B cell (primary cell): ENCODE results near the gene OCA2. TPM values are rescaled to one million over a fixed set of nuclear protein-coding genes. Genes with fewer than 3 reads are reported as not detected.

Experiments used
- ATAC-seq: fragments of 200-7000 bp; cut with Tn5 transposase; one replicate; pipeline ENCODE4 v1.10.0; 2021; ENCODE audit warnings: low read depth, mild to moderate bottlenecking, moderate number of reproducible peaks, moderate library complexity
- CTCF ChIA-PET: fragments of 350-600 bp; sonication (Branson Sonifier 250); formaldehyde crosslinking; loops from one replicate; lab custom pipeline; 2021; ENCODE audit warnings: antibody characterized with exemption, inconsistent platforms; lab: Charles Lee
- POLR2A ChIA-PET: fragments of 350-600 bp; sonication (Branson Sonifier 250); formaldehyde crosslinking; loops from one replicate; lab custom pipeline; 2021; ENCODE audit warnings: antibody characterized with exemption; lab: Charles Lee
- DNase-seq: peaks from one replicate; pipeline ENCODE4 v3.0.0; 2013
- H2AFZ ChIP-seq: 2 replicates; pipeline ENCODE4 v1.6.1; 2012; ENCODE audit warnings: mild to moderate bottlenecking, low read depth, low read length; ENCODE audit not compliant: insufficient read depth, poor library complexity, severe bottlenecking
- H3K27ac ChIP-seq, 2 donors: 1 replicate in 1 of 2; 2 replicates in 1 of 2; pipeline ENCODE4 v1.5.1; 2012 to 2013; ENCODE audit warnings: low read length in 2 of 2, mild to moderate bottlenecking in 2 of 2, moderate library complexity in 1 of 2
- H3K27me3 ChIP-seq, 4 experiments: fragments of 200-600 bp in 1 of 4; sonication (generic) in 1 of 4; replicated peaks in 1 of 4; 1 replicate in 2 of 4; 2 replicates in 2 of 4; pipeline versions ENCODE4 v1.6.1 to v1.7.0; 2013 to 2016; ENCODE audit warnings: low read length in 3 of 4, mild to moderate bottlenecking in 2 of 4, mixed read lengths in 1 of 4, moderate library complexity in 1 of 4; ENCODE audit not compliant: insufficient read depth in 4 of 4, control insufficient read depth in 3 of 4; ENCODE audit errors: control extremely low read depth in 1 of 4
- H3K36me3 ChIP-seq, 2 experiments: replicated peaks in 1 of 2; 1 replicate in 1 of 2; 2 replicates in 1 of 2; pipeline versions ENCODE4 v1.6.1 to v1.7.1; 2013; ENCODE audit warnings: low read length in 1 of 2; ENCODE audit not compliant: insufficient read depth in 2 of 2, control insufficient read depth in 1 of 2; ENCODE audit errors: control extremely low read depth in 1 of 2, extremely low read depth in 1 of 2
- H3K4me1 ChIP-seq, 2 donors: fragments of 200-600 bp in 1 of 2; sonication (generic) in 1 of 2; 1 replicate in 1 of 2; 2 replicates in 1 of 2; pipeline versions ENCODE4 v1.5.1 to v1.6.1; 2013 to 2017; ENCODE audit warnings: low read length in 2 of 2; ENCODE audit not compliant: control insufficient read depth in 2 of 2, insufficient read depth in 2 of 2
- H3K4me2 ChIP-seq: replicated peaks from 2 replicates; pipeline ENCODE3; 2012; ENCODE audit warnings: mild to moderate bottlenecking, low read depth, low read length; ENCODE audit not compliant: poor library complexity, severe bottlenecking
- H3K4me3 ChIP-seq, 5 experiments: fragments of 200-600 bp in 1 of 5; sonication (generic) in 1 of 5; 1 replicate in 3 of 5; 2 replicates in 2 of 5; pipeline versions ENCODE4 v1.5.1 to v1.7.0; 2011 to 2016; ENCODE audit warnings: low read length in 4 of 5, mild to moderate bottlenecking in 4 of 5, low read depth in 2 of 5, control low read depth in 1 of 5, moderate library complexity in 1 of 5; ENCODE audit not compliant: insufficient read depth in 1 of 5; ENCODE audit errors: control extremely low read depth in 1 of 5, extremely low read depth in 1 of 5
- H3K79me2 ChIP-seq: fragments of 200-600 bp; sonication (generic); one replicate; pipeline ENCODE4 v1.6.0; 2016; ENCODE audit warnings: low read length; ENCODE audit not compliant: control insufficient read depth, insufficient read depth
- H3K9ac ChIP-seq: fragments of 200-600 bp; sonication (generic); 2 replicates; pipeline ENCODE4 v1.6.1; 2017; ENCODE audit warnings: mild to moderate bottlenecking, low read length, moderate library complexity
- H3K9me3 ChIP-seq, 3 donors: one replicate each; pipeline versions ENCODE4 v1.6.1 to v1.7.1; 2013; ENCODE audit warnings: low read length in 2 of 3; ENCODE audit not compliant: control insufficient read depth in 2 of 3, insufficient read depth in 1 of 3; ENCODE audit errors: control extremely low read depth in 1 of 3
- H4K20me1 ChIP-seq: 2 replicates; pipeline ENCODE4 v1.6.0; 2012; ENCODE audit warnings: mild to moderate bottlenecking, low read length; ENCODE audit not compliant: insufficient read depth, control insufficient read depth, poor library complexity, severe bottlenecking
- H3K27ac Mint-ChIP-seq: one replicate; pipeline ENCODE4 v1.8.0; 2021; ENCODE audit warnings: mixed read lengths
- H3K27me3 Mint-ChIP-seq: one replicate; pipeline ENCODE4 v1.8.0; 2021; ENCODE audit warnings: mixed read lengths
- H3K4me1 Mint-ChIP-seq: one replicate; pipeline ENCODE4 v1.8.0; 2021; ENCODE audit warnings: mixed read lengths
- H3K4me3 Mint-ChIP-seq: one replicate; pipeline ENCODE4 v1.8.0; 2021; ENCODE audit warnings: mixed read lengths
- H3K9me3 Mint-ChIP-seq: one replicate; pipeline ENCODE4 v1.8.0; 2022; ENCODE audit warnings: mixed read lengths; ENCODE audit not compliant: insufficient read depth
- CTCF ChIP-seq: fragments of 200-600 bp; IDR thresholded peaks from one replicate; pipeline ENCODE4 v1.8.0; 2022; ENCODE audit warnings: antibody characterized with exemption, mild to moderate bottlenecking
- EZH2 ChIP-seq: IDR thresholded peaks from 2 replicates; pipeline ENCODE4 v1.6.1; 2012; ENCODE audit warnings: borderline replicate concordance, low read depth, mild to moderate bottlenecking, moderate library complexity, low read length; ENCODE audit not compliant: insufficient read depth, poor library complexity, severe bottlenecking
- WGBS: methylation state at CpG from one replicate; pipeline ENCODE4 v1.1.5; 2013; ENCODE audit warnings: missing lambda C conversion rate; ENCODE audit not compliant: insufficient coverage; 5-methylcytosine and 5-hydroxymethylcytosine counted together
- intact Hi-C: fragments of 100-400 bp; cut with micrococcal nuclease; formaldehyde crosslinking; loops from one replicate; pipeline ENCODE4 v1.10.0; 2022
- polyA plus RNA-seq: library from polyadenylated mRNA; depleted of rRNA; stranded (reverse); fragments of >200 nt; gene quantifications from 2 replicates; pipeline ENCODE4 v1.2.3, GENCODE V29; 2012
- total RNA-seq, 2 donors: library from RNA; stranded (reverse); fragments of 120-200 nt in 1 of 2; gene quantifications; 1 replicate in 1 of 2; 2 replicates in 1 of 2; pipeline versions ENCODE4 v1.2.3 to v1.2.4, GENCODE V29; 2013 to 2022

The OCA2 gene
- total and polyA plus RNA-seq, 2 donors (not counting 1 experiment from before 2014, with no cell fraction given) = 0.12 TPM; not detected in 1

- ChIA-PET CTCF (no interaction called here), POLR2A (no interaction called here)
- intact Hi-C loops = no loop called here
- no peaks in the 10 kb centered on the region for H3K4me1 Mint-ChIP-seq
- ATAC-seq (no peak), DNase-seq (no peak)
- H3K27me3 ChIP-seq = no peaks in the 10 kb centered on the region
- H3K27ac ChIP-seq = no peak overlapping the region
- no peak overlapping the region for H3K4me3 ChIP-seq
- no peak overlapping the region for H3K4me3 Mint-ChIP-seq
- no peaks in the 10 kb centered on the region for H3K36me3 ChIP-seq
- peaks cover 0 to 4% (median 1%) of the 10 kb centered on the region in 3 donors for H3K9me3 ChIP-seq
- whole genome bisulfite sequencing = no CpG with 5 or more reads among the region's 1 CpG
- no peaks in the 10 kb centered on the region for H3K27me3 Mint-ChIP-seq
- H3K9me3 Mint-ChIP-seq = no peaks in the 10 kb centered on the region
- no peaks in the 10 kb centered on the region for H3K79me2 ChIP-seq
- H4K20me1 ChIP-seq = no peaks in the 10 kb centered on the region
- no peak overlapping the region for H2AFZ ChIP-seq
- no peak overlapping the region for H3K27ac Mint-ChIP-seq
- no peak overlapping the region for H3K9ac ChIP-seq
- TF ChIP-seq CTCF = no peak
- no peak for TF ChIP-seq EZH2
- no peak overlapping the region for H3K4me2 ChIP-seq
- H3K4me1 ChIP-seq = no peaks in the 10 kb centered on the region
Observed at GRCh38 chr15:27790270-27790669, 308.8 kb downstream of the OCA2 start.

GRCh38 chr15:27787931-27788330 is 311.2 kb downstream of the OCA2 start:
- no peak overlapping the region for H3K27ac Mint-ChIP-seq
- ChIA-PET POLR2A (no interaction called here), CTCF (no interaction called here)
- H3K4me3 Mint-ChIP-seq = no peak overlapping the region
- H3K9me3 Mint-ChIP-seq = no peaks in the 10 kb centered on the region
- no peak overlapping the region for H2AFZ ChIP-seq
- no peak overlapping the region for H3K4me3 ChIP-seq
- ATAC-seq = no peak
- H3K4me1 Mint-ChIP-seq = no peaks in the 10 kb centered on the region
- intact Hi-C loops = no loop called here
- DNase-seq = no peak
- TF ChIP-seq CTCF (no peak), EZH2 (no peak)
- H3K9me3 ChIP-seq = peaks cover 0 to 4% (median 1%) of the 10 kb centered on the region in 3 donors
- no peaks in the 10 kb centered on the region for H3K4me1 ChIP-seq
- H3K27me3 ChIP-seq = no peaks in the 10 kb centered on the region
- H3K27ac ChIP-seq = no peak overlapping the region
- no CpG with 5 or more reads among the region's 1 CpG for WGBS
- no peaks in the 10 kb centered on the region for H3K79me2 ChIP-seq
- no peaks in the 10 kb centered on the region for H4K20me1 ChIP-seq
- H3K27me3 Mint-ChIP-seq = no peaks in the 10 kb centered on the region
- no peaks in the 10 kb centered on the region for H3K36me3 ChIP-seq
- no peak overlapping the region for H3K4me2 ChIP-seq
- no peak overlapping the region for H3K9ac ChIP-seq
